ENCODE measurements around the gene LBHD2. TPM values are rescaled to one million over a fixed set of nuclear protein-coding genes. Genes with fewer than 3 reads are reported as not detected.

Gene LBHD2
- polyA plus RNA-seq, 4 donors: not detected

Other genes starting within 250 kb of the LBHD2 start
- gene AMN, start 161.5 kb upstream of the LBHD2 start, polyA plus RNA-seq (ENCODE audit: insufficient read length in 4 of 4): 10 to 100 TPM; 22.4 to 59.4 (median 22.7) TPM
- 10 to 100 TPM; 70.9 to 79.1 (median 75.2) TPM for gene CDC42BPB, start 26.7 kb upstream of the LBHD2 start, polyA plus RNA-seq (ENCODE audit: insufficient read length in 4 of 4)
- gene EXOC3L4, start 10.5 kb downstream of the LBHD2 start, polyA plus RNA-seq (ENCODE audit: insufficient read length in 4 of 4): 1 to 10 TPM; 1.5 to 3.8 (median 2.7) TPM
- 10 to 100 TPM; 27.8 to 40.0 (median 35.4) TPM for gene TNFAIP2, start 39.3 kb downstream of the LBHD2 start, polyA plus RNA-seq (ENCODE audit: insufficient read length in 4 of 4)

All from right renal pelvis (tissue), 4 donors.